A673 (cell line): ENCODE results near the gene FAHD2B.
"Not testable (repeated sequence)": the region's sequence is repeated elsewhere in the genome, so short reads cannot be mapped to it uniquely, and the experiment has no call there.

Experiments used
- EZH2 ChIP-seq: fragments of 200-600 bp; sonication (generic); IDR thresholded peaks from 2 replicates; pipeline ENCODE4 v1.6.1; 2017; ENCODE audit warnings: borderline replicate concordance, low read depth, mild to moderate bottlenecking, mixed read lengths, antibody characterized with exemption, low read length; ENCODE audit not compliant: poor library complexity, severe bottlenecking
- TF ChIP-seq, protein P1 (sequence below): fragments of 300-800, 200-600 bp; sonication (generic); conservative IDR thresholded peaks from 2 replicates; pipeline ENCODE4 v1.5.1; 2017; ENCODE audit warnings: low read depth, mild to moderate bottlenecking, antibody characterized with exemption, low read length, moderate library complexity, mixed read lengths

DNA sequence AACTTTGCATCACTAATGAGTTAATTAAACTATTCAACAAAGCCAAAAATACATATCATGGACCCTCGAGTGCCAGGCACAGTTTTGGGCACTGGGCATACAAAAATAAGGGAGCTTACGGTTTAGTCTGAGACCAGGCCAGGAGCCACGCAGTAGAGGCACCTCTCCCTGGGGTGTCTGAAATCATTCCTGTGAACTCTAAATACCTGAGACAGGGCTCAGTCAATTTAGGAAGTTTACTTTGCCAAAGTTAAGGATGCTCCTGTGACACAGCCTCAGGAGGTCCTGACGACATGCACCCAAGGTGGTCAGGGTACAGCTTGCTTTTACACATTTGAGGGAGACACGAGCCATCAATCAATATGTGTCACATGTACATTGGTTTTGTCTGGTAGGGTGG, 28.7 kb downstream of the FAHD2B start:
- TF ChIP-seq, protein P1, sequence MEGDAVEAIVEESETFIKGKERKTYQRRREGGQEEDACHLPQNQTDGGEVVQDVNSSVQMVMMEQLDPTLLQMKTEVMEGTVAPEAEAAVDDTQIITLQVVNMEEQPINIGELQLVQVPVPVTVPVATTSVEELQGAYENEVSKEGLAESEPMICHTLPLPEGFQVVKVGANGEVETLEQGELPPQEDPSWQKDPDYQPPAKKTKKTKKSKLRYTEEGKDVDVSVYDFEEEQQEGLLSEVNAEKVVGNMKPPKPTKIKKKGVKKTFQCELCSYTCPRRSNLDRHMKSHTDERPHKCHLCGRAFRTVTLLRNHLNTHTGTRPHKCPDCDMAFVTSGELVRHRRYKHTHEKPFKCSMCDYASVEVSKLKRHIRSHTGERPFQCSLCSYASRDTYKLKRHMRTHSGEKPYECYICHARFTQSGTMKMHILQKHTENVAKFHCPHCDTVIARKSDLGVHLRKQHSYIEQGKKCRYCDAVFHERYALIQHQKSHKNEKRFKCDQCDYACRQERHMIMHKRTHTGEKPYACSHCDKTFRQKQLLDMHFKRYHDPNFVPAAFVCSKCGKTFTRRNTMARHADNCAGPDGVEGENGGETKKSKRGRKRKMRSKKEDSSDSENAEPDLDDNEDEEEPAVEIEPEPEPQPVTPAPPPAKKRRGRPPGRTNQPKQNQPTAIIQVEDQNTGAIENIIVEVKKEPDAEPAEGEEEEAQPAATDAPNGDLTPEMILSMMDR = not testable (repeated sequence)
- TF ChIP-seq EZH2 = not testable (repeated sequence)
